Right lobe of liver (tissue), 6 donors: ENCODE data around the gene OR51E2. TPM values are rescaled to one million over a fixed set of nuclear protein-coding genes. Genes with fewer than 3 reads are reported as not detected.

Experiments used
- ATAC-seq, 4 donors: fragments of 200-7000 bp; cut with Tn5 transposase; one replicate each; pipeline ENCODE4 v1.9.1; 2020; ENCODE audit warnings: mild to moderate bottlenecking in 4 of 4, moderate library complexity in 4 of 4
- DNase-seq, 3 donors: peaks; one replicate each; pipeline ENCODE4 v3.0.0-alpha.2; 2020
- H3K27ac ChIP-seq, 3 donors: fragments of 200-600 bp; one replicate each; pipeline ENCODE4 v1.8.0; 2022
- H3K27me3 ChIP-seq, 2 donors: fragments of 200-600 bp; one replicate each; pipeline ENCODE4 v1.8.0; 2022
- H3K36me3 ChIP-seq, 4 donors: fragments of 200-600 bp; sonication (generic) in 1 of 4; one replicate each; pipeline versions ENCODE4 v1.5.1 to v1.8.0; 2017 to 2022; ENCODE audit warnings: control low read depth in 1 of 4
- H3K4me1 ChIP-seq, 4 donors: fragments of 200-600 bp; sonication (generic) in 1 of 4; one replicate each; pipeline versions ENCODE4 v1.5.1 to v1.8.0; 2017 to 2022; ENCODE audit warnings: control low read depth in 1 of 4
- H3K4me3 ChIP-seq, 3 donors: fragments of 200-600 bp; one replicate each; pipeline ENCODE4 v1.8.0; 2022
- H3K9me3 ChIP-seq, 4 donors: fragments of 200-600 bp; sonication (generic) in 1 of 4; one replicate each; pipeline versions ENCODE4 v1.5.1 to v1.8.0; 2017 to 2022; ENCODE audit warnings: control low read depth in 1 of 4
- POLR2A ChIP-seq: fragments of 450-650 bp; IDR thresholded peaks from one replicate; pipeline ENCODE4 v1.6.1; 2017; ENCODE audit warnings: antibody characterized with exemption, mild to moderate bottlenecking
- WGBS: methylation state at CpG from one replicate; pipeline ENCODE4 v1.1.6; 2018; ENCODE audit warnings: low coverage, low lambda C conversion rate; ENCODE audit not compliant: insufficient coverage; ENCODE audit errors: missing lambda C conversion rate; 5-methylcytosine and 5-hydroxymethylcytosine counted together
- intact Hi-C, 2 donors: fragments of 100-400 bp; cut with DNase I; formaldehyde crosslinking; loops; one replicate each; pipeline versions ENCODE4 v1.11.2 to v1.14.1; 2022
- total RNA-seq, 6 experiments: library from RNA; depleted of rRNA in 2 of 6; stranded (reverse); fragments of >200 nt in 2 of 6; fragmentation: NEBNext Ultra II Directional in 3 of 6; extraction: Animal tissue kit (Norgen Biotek cat#: 25700) in 3 of 6; gene quantifications; one replicate each; pipeline versions ENCODE4 v1.1.0 to v1.2.4, GENCODE V29; 2016 to 2023
- TF ChIP-seq, protein P1 (sequence below), 4 donors: fragments of 200-600 bp in 3 of 4; fragments of 450-650 bp in 1 of 4; IDR thresholded peaks; one replicate each; pipeline versions ENCODE4 v1.5.1 to v1.8.0; 2016 to 2022; ENCODE audit warnings: antibody characterized with exemption in 4 of 4, mild to moderate bottlenecking in 2 of 4
- donor health status: DM: no; HTN: yes; CAD: no.
- donor health status: DM: no; HTN: no; CAD: no.
- donor health status: DM: no; HTN: no; CAD: no.
- donor health status: DM: no; HTN: yes; CAD: no.
- donor health status: DM: no; HTN: yes; CAD: no.

OR51E2 gene
- total RNA-seq, 6 experiments from 2014 or later = not detected

DNA sequence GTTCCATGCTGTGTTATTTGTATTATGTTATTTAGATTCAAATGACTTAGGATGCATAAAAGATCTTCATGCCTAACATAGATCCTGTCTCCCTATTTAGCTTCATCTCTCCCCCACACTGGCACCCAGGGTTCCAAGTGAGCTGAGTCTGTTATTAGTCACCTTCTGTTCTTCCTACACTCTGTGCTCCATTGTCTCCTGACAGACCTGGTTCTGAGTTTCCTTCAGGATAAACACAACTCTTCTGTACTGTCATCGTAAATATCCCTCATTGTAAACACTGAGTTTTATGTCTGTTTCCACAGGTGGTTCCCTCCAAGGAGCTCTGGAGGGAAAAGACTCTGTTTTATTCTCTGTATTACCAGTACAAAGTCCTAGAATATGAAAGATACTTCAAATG is 15.6 kb upstream of the OR51E2 start:
- ATAC-seq (no peak), DNase-seq (no peak)
- no peaks in the 10 kb centered on the region for H3K36me3 ChIP-seq
- TF ChIP-seq, protein P1, sequence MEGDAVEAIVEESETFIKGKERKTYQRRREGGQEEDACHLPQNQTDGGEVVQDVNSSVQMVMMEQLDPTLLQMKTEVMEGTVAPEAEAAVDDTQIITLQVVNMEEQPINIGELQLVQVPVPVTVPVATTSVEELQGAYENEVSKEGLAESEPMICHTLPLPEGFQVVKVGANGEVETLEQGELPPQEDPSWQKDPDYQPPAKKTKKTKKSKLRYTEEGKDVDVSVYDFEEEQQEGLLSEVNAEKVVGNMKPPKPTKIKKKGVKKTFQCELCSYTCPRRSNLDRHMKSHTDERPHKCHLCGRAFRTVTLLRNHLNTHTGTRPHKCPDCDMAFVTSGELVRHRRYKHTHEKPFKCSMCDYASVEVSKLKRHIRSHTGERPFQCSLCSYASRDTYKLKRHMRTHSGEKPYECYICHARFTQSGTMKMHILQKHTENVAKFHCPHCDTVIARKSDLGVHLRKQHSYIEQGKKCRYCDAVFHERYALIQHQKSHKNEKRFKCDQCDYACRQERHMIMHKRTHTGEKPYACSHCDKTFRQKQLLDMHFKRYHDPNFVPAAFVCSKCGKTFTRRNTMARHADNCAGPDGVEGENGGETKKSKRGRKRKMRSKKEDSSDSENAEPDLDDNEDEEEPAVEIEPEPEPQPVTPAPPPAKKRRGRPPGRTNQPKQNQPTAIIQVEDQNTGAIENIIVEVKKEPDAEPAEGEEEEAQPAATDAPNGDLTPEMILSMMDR (IDR thresholded peaks at IDR 0.05) = no peak
- TF ChIP-seq POLR2A = no peak
- H3K4me3 ChIP-seq = no peak overlapping the region
- no peaks in the 10 kb centered on the region for H3K4me1 ChIP-seq
- intact Hi-C loops = no loop called here
- 31% methylated on average over 1 of the region's 1 CpG for WGBS
- H3K9me3 ChIP-seq = no peaks in the 10 kb centered on the region
- H3K27me3 ChIP-seq = no peaks in the 10 kb centered on the region
- no peak overlapping the region for H3K27ac ChIP-seq

DNA sequence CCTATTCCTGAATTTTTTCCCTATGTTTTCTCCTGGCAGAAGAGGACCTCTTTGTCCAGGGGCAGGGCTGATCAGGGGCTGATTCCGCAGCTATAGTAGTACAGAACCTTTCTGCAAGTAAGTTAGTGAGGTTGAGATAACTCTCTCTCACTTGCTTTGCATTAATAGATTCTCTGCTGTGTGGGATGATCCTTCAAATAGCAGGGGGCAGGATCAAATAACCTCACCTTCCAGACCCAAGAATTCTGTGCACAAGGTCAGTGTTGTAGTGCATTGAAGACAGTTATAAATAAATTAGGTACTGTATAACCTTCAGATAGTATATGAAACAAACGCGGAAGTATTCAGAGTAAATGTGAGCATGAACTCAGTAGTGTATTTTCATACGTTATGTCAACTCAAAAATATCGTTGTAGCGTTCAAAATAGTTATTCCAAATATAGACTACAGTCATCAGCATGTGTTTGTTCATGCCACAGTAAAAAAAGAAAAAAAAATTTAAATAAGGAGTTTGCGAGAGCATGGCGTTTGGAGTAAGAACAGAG is 7.2 kb upstream of the OR51E2 start:
- no peak for ATAC-seq
- H3K27me3 ChIP-seq = no peaks in the 10 kb centered on the region
- no peaks in the 10 kb centered on the region for H3K36me3 ChIP-seq
- 53% methylated on average over 8 of the region's 8 CpGs for WGBS
- no peaks in the 10 kb centered on the region for H3K4me1 ChIP-seq
- intact Hi-C loops = no loop called here
- no peak for DNase-seq
- no peak overlapping the region for H3K4me3 ChIP-seq
- TF ChIP-seq, protein P1 (IDR thresholded peaks at IDR 0.05) = no peak
- no peak for TF ChIP-seq POLR2A
- no peak overlapping the region for H3K27ac ChIP-seq
- H3K9me3 ChIP-seq = no peaks in the 10 kb centered on the region

DNA sequence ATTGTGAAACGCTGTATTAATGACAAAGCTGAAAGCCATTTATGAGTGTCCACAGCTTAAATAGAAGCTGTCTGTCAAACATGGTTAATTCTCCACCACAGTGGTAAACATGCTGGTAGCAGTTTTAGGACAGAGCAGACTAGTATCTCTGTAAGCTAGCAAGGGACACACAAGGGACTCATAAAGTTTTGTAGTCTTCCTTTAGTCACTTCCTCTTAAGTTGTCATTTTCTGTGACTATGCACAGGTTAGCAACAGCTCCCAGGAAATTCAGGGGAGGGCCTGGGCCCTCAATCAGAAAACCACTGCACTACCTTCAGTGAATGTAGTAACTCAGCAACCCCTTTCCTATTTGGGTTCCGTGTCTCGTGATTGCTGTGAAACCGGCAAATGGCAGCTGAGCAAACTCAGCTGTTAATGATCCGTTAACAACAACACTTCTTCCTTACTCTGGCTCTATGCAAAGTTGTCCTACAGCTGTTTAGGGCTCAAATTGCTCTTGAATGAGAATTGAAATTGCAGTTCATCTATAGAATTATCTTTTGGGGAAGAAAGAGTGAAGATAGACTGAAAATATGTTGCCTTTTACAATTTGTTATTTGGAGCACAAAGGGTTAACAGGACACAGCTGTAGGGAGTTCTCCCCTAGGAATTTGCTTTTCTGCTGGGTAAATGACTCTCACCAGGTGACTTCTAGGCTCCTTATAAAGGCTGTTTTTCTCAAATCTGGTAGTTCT is 6.6 kb upstream of the OR51E2 start, which contains the start of gene MMP26:
MMP26 (plus strand) TSS at position 731 of the 736 bp plus-strand sequence.
- no peaks in the 10 kb centered on the region for H3K36me3 ChIP-seq
- H3K27ac ChIP-seq = no peak within 1 kb of the TSS
- no peaks in the 10 kb centered on the region for H3K27me3 ChIP-seq
- TF ChIP-seq, protein P1 (IDR thresholded peaks at IDR 0.05) = no peak
- no peak for TF ChIP-seq POLR2A
- intact Hi-C loops = no loop called here
- H3K9me3 ChIP-seq = no peaks in the 10 kb centered on the region
- H3K4me1 ChIP-seq = no peaks in the 10 kb centered on the region
- DNase-seq (no peak), ATAC-seq (no peak)
- WGBS = 29% methylated on average over 5 of the region's 5 CpGs
- H3K4me3 ChIP-seq = no peak within 1 kb of the TSS

DNA sequence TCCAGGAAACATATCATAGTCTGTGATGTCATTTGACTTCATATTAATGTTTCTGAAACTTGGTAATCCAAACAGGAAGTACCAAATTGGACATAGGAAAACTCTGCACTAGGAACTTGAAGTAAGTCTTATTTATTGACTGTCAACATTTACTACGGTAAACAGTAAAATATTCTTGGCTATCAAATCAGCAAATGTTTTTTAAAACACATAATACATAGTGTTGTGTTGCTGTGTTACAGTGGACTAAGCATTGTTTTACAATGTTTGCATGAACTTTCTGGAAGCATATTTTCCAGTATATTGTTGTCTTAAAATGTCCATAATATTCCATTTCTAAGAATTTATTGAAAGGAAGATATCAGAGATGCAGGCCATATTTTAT is 2.8 kb upstream of the OR51E2 start:
- no peaks in the 10 kb centered on the region for H3K4me1 ChIP-seq
- no peak overlapping the region for H3K4me3 ChIP-seq
- DNase-seq = no peak
- no peak overlapping the region for H3K27ac ChIP-seq
- WGBS = 45% methylated on average over 1 of the region's 1 CpG
- no peaks in the 10 kb centered on the region for H3K9me3 ChIP-seq
- no peaks in the 10 kb centered on the region for H3K27me3 ChIP-seq
- TF ChIP-seq, protein P1 (IDR thresholded peaks at IDR 0.05) = no peak
- TF ChIP-seq POLR2A = no peak
- no peak for ATAC-seq
- intact Hi-C loops = no loop called here
- no peaks in the 10 kb centered on the region for H3K36me3 ChIP-seq
